ENCODE results near the gene TEX26.

TEX26 gene

DNA sequence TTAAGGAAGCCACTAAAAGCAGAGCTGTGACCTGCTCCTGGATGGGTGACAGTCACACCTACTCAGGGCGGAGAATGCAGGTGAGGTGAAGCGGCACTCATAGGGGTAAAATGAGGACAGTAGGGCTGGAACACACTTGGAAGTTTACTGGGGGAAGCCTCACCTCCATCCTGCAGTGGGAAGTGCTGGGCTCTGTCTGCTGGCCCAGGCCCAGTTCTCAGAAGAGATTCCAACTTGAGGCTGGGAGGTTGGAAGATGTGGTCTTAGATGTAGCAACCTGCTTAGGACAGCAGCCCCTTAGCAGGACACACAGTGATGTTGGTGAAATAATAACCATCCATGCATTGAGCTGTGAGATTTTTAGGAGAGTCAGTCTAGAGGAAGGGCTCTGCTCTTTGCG lies 21.8 kb upstream of the TEX26 start:
- Histone ChIP-seq H3K36me3 (ENCODE audit: insufficient read depth, low read length) (no peaks in the 10 kb centered on the region), H3K27ac (no peak overlapping the region), H3K4me3 (no peak overlapping the region), H3K9ac (ENCODE audit: insufficient read length) (no peak overlapping the region), H3K9me3 (ENCODE audit: low read depth, low read length) (no peaks in the 10 kb centered on the region)
- DNase-seq (ENCODE audit: low read depth, low spot score) = no peak
- TF ChIP-seq POLR2AphosphoS5 (IDR thresholded peaks at IDR 0.05; ENCODE audit: borderline replicate concordance, low read depth, low read length) (no peak), EZH2 (IDR thresholded peaks at IDR 0.05) (no peak), FOXP2 (optimal IDR thresholded peaks at IDR 0.05; ENCODE audit: control extremely low read depth, extremely low read length, insufficient read depth) (no peak)

DNA sequence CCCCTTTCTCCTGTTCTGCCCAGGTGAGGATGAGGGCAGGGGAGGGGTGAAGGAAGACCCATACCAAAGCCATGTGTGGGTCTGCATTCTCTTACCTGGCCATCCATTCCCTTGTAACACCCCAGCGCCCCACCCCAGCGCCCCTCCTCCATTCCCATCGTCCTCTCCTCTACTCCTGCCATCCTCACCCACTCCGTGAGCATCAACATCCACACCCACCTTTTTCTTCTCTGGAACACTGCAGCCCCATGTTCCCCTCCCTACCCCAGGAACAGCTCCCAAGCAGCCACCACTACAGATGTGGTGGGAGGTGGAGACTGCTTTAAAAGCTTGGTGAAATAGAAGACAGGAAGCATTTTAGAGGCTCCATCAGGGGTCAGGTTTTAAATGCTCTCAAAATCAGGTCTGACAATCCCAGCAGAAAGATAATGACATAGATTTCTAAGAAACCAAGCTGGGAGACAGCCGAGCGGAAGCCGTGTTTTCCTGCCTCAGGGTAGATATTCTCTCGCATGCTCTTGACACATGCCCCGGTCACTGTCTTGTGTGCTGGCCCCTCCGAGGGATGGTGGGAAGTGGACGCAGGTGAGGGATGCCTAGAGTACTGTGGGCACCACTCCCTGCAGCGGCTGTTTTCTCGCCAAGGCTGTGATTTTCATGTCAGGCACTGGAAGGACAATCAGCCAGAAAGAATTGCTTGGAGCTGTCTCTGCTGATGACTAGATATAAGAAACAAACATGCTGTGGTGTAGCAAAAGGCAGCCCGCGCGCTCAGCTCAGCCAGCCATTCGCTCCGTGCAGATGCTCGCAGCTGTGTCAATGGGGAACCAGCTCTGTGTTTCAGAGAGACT lies 16.5 kb upstream of the TEX26 start:
- TF ChIP-seq POLR2AphosphoS5 (IDR thresholded peaks at IDR 0.05; ENCODE audit: borderline replicate concordance, low read depth, low read length) (no peak), FOXP2 (optimal IDR thresholded peaks at IDR 0.05; ENCODE audit: control extremely low read depth, extremely low read length, insufficient read depth) (no peak), EZH2 (IDR thresholded peaks at IDR 0.05) (no peak)
- no peak overlapping the region for H3K27ac ChIP-seq
- no peak for DNase-seq (ENCODE audit: low read depth, low spot score)

GRCh38 chr13:30916991-30917390 lies 15.5 kb upstream of the TEX26 start:
- Histone ChIP-seq H3K4me3 (no peak overlapping the region), H3K27ac (no peak overlapping the region), H3K36me3 (ENCODE audit: insufficient read depth, low read length) (no peaks in the 10 kb centered on the region), H3K9me3 (ENCODE audit: low read depth, low read length) (no peaks in the 10 kb centered on the region), H3K9ac (ENCODE audit: insufficient read length) (no peak overlapping the region)
- no peak for DNase-seq (ENCODE audit: low read depth, low spot score)
- no peak for TF ChIP-seq FOXP2 (optimal IDR thresholded peaks at IDR 0.05; ENCODE audit: control extremely low read depth, extremely low read length, insufficient read depth)
- no peak for TF ChIP-seq POLR2AphosphoS5 (IDR thresholded peaks at IDR 0.05; ENCODE audit: borderline replicate concordance, low read depth, low read length)
- no peak for TF ChIP-seq EZH2 (IDR thresholded peaks at IDR 0.05)

More for the DNA sequence above, 16.5 kb upstream of the TEX26 start:
- H3K36me3 ChIP-seq (ENCODE audit: insufficient read depth, low read length) = no peaks in the 10 kb centered on the region
- H3K9ac ChIP-seq (ENCODE audit: insufficient read length) = no peak overlapping the region
- no peak overlapping the region for H3K4me3 ChIP-seq
- no peaks in the 10 kb centered on the region for H3K9me3 ChIP-seq (ENCODE audit: low read depth, low read length)

DNA sequence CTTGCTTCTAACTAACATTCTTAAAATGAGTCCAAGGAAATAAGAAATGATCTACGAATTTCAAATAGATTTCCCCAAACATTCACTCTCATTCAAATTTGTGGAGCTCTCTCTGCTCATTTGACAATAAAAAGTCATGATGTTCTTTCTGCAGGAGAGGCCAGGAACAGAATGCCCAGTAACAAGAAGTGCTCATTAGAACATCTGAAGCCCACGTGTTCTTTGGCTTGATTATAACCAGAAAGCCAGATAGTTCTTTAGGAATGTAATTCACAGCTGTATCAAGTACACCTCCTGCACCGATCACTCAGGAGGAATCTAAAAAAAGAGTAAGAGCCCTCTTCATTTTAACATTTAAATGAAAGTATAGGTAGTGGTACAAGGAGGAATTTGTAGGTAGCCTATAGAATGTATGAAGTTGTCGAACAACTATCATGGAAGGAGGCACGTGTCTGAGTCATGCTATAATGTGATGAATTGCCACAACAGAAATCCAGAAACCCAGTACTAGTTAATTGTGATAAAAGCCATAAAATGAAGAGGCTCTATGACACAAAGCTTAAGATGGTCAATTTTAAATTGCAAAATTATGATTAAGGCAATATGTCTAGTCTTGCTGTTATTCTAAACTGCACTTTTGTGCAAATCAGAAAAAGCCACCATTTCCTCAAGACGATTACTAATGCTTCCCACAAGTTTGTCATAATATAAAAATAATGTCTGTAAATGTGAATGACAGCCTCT lies 13.6 kb upstream of the TEX26 start:
- Histone ChIP-seq H3K9ac (ENCODE audit: insufficient read length) (no peak overlapping the region), H3K36me3 (ENCODE audit: insufficient read depth, low read length) (no peaks in the 10 kb centered on the region), H3K27ac (no peak overlapping the region), H3K4me3 (no peak overlapping the region), H3K9me3 (ENCODE audit: low read depth, low read length) (no peaks in the 10 kb centered on the region)
- no peak for DNase-seq (ENCODE audit: low read depth, low spot score)
- TF ChIP-seq EZH2 (IDR thresholded peaks at IDR 0.05) (no peak), POLR2AphosphoS5 (IDR thresholded peaks at IDR 0.05; ENCODE audit: borderline replicate concordance, low read depth, low read length) (no peak), FOXP2 (optimal IDR thresholded peaks at IDR 0.05; ENCODE audit: control extremely low read depth, extremely low read length, insufficient read depth) (no peak)

DNA sequence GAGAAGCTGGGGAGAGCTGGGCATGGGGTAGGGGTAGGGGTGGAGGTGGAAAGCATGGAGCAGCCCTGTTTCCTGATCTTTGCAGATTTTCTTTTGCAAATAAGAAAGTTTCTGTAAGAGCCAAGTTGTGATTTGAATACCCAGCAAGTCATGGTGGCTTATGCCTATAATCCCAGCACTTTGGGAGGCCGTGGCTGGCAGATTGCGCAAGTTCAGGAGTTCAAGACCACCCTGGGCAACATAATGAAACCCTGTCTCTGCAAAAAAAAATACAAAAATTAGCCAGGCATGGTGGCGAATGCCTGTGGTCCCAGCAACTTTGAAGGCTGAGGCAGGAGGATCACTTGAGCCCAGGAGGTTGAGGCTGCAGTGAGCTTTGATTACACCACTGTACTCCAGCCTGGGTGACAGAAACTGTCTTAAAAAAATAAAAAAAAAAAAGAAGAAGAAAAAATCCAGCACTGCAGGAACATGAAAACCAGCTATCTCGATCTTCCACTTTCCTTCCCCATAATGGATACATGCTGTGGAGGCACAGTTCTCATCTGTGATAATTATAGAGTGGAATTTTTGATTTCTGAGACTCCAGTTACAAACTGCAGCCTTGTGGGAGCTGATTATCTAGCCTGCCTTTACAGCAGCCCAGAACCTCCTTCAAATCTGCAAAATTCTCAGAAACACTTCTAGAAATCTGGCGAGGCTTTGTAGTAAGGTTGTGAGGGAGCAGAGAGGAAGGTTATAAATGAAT lies 12.1 kb upstream of the TEX26 start:
- H3K9ac ChIP-seq (ENCODE audit: insufficient read length) = no peak overlapping the region
- no peak for DNase-seq (ENCODE audit: low read depth, low spot score)
- no peak overlapping the region for H3K4me3 ChIP-seq
- H3K36me3 ChIP-seq (ENCODE audit: insufficient read depth, low read length) = no peaks in the 10 kb centered on the region
- TF ChIP-seq POLR2AphosphoS5 (IDR thresholded peaks at IDR 0.05; ENCODE audit: borderline replicate concordance, low read depth, low read length) (no peak), FOXP2 (optimal IDR thresholded peaks at IDR 0.05; ENCODE audit: control extremely low read depth, extremely low read length, insufficient read depth) (no peak), EZH2 (IDR thresholded peaks at IDR 0.05) (no peak)
- no peak overlapping the region for H3K27ac ChIP-seq
- H3K9me3 ChIP-seq (ENCODE audit: low read depth, low read length) = no peaks in the 10 kb centered on the region

DNA sequence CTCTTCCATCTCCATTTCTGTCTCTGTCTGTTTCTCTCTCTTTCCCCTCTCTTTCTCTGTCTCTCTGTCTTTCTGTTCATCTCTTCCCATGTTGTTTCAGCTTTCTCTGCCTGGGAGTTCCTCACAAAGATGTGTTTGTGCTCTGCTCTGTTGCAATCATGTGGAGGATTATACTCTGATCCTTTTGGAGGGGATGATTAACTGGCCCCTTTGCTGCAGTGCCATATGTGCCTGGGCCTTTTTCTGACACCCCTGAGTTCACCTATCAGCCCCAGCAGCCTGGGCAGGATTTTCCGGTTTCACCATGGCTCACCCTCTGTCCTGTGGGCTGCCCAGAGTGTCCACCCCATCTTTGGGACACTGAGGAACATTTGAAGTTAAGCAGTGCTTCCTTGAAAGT lies 9.0 kb upstream of the TEX26 start:
- no peak for DNase-seq (ENCODE audit: low read depth, low spot score)
- Histone ChIP-seq H3K27ac (no peak overlapping the region), H3K9me3 (ENCODE audit: low read depth, low read length) (no peaks in the 10 kb centered on the region), H3K9ac (ENCODE audit: insufficient read length) (no peak overlapping the region), H3K36me3 (ENCODE audit: insufficient read depth, low read length) (no peaks in the 10 kb centered on the region), H3K4me3 (no peak overlapping the region)
- TF ChIP-seq FOXP2 (optimal IDR thresholded peaks at IDR 0.05; ENCODE audit: control extremely low read depth, extremely low read length, insufficient read depth) = no peak
- TF ChIP-seq POLR2AphosphoS5 (IDR thresholded peaks at IDR 0.05; ENCODE audit: borderline replicate concordance, low read depth, low read length) = no peak
- no peak for TF ChIP-seq EZH2 (IDR thresholded peaks at IDR 0.05)

DNA sequence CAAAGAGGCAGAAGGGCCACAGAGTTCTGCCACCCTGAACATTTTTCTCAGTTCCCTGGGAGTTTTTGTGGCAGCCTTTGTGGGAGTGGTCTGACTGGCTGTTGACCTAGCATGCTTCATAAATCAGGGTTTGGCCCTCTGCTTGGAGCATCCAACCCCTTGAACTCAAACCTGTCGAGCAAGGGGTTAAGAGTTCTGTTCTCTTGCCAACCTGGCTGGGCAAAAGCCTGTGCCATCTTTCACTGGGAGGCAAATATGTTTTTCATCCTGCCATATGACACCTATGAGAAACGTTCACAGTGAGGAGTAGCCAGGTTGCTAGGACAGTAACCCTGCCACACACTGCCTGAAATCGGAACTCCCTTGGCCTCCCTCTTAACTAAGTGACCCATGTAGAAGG lies 7.7 kb upstream of the TEX26 start:
- no peak for TF ChIP-seq POLR2AphosphoS5 (IDR thresholded peaks at IDR 0.05; ENCODE audit: borderline replicate concordance, low read depth, low read length)
- no peak for TF ChIP-seq FOXP2 (optimal IDR thresholded peaks at IDR 0.05; ENCODE audit: control extremely low read depth, extremely low read length, insufficient read depth)
- no peak for TF ChIP-seq EZH2 (IDR thresholded peaks at IDR 0.05)
- Histone ChIP-seq H3K27ac (no peak overlapping the region), H3K36me3 (ENCODE audit: insufficient read depth, low read length) (no peaks in the 10 kb centered on the region), H3K9me3 (ENCODE audit: low read depth, low read length) (no peaks in the 10 kb centered on the region), H3K4me3 (no peak overlapping the region), H3K9ac (ENCODE audit: insufficient read length) (no peak overlapping the region)
- no peak for DNase-seq (ENCODE audit: low read depth, low spot score)

DNA sequence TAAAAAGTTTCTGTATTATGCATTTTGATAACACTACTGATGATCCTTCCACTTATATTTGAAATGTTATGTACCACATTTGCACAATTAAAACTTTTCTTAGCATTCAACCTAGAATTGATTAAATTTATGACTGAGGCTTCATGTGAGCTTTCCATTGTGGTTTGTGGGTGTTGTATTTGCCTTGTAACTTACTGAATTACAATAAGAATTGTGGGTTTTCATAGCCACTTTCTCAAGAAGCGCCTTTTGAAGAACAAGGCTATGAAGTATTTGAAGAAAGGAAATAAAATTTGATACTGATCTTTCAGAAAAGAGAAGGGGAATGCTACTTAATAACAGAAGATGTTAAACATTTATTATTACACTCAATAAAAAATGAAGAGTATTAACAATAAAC lies 7.0 kb upstream of the TEX26 start:
- Histone ChIP-seq H3K9me3 (ENCODE audit: low read depth, low read length) (no peaks in the 10 kb centered on the region), H3K4me3 (no peak overlapping the region), H3K9ac (ENCODE audit: insufficient read length) (no peak overlapping the region), H3K27ac (no peak overlapping the region), H3K36me3 (ENCODE audit: insufficient read depth, low read length) (no peaks in the 10 kb centered on the region)
- no peak for DNase-seq (ENCODE audit: low read depth, low spot score)
- TF ChIP-seq EZH2 (IDR thresholded peaks at IDR 0.05) (no peak), POLR2AphosphoS5 (IDR thresholded peaks at IDR 0.05; ENCODE audit: borderline replicate concordance, low read depth, low read length) (no peak), FOXP2 (optimal IDR thresholded peaks at IDR 0.05; ENCODE audit: control extremely low read depth, extremely low read length, insufficient read depth) (no peak)
